Hair follicle dermal papilla cell (primary cell): ENCODE results near the gene UGT2B28. TPM values are rescaled to one million over a fixed set of nuclear protein-coding genes. Genes with fewer than 3 reads are reported as not detected.

Source experiments
- total RNA-seq: library from RNA; depleted of rRNA; stranded (reverse); fragments of >200 nt; gene quantifications from 2 replicates; pipeline ENCODE4 v1.2.3, GENCODE V29; 2012

The UGT2B28 gene
- total RNA-seq = not detected in 2 replicates

GRCh38 chr4:69280081-69280480 lies at the start of gene UGT2B28:
Gene UGT2B28 (plus strand): TSS chr4:69280475. CDS start chr4:69280501, 26 bp downstream.

Other genes with a start within 250 kb of the UGT2B28 start
- gene UGT2B7, start 184.0 kb upstream of the UGT2B28 start, total RNA-seq = 0.36 TPM in 1 of 2 replicates, not detected in the other
- gene UGT2B11, start 65.7 kb upstream of the UGT2B28 start, total RNA-seq = not detected in 2 replicates
- not detected in 2 replicates for gene UGT2B4, start 215.4 kb downstream of the UGT2B28 start, total RNA-seq